Lower lobe of right lung (tissue), 2 donors: ENCODE data around the gene NOA1. TPM values are rescaled to one million over a fixed set of nuclear protein-coding genes. Genes with fewer than 3 reads are reported as not detected.

Source experiments
- ATAC-seq, 2 donors: fragments of 200-7000 bp; cut with Tn5 transposase; one replicate each; pipeline ENCODE4 v1.9.1; 2020 to 2022; ENCODE audit warnings: mild to moderate bottlenecking in 2 of 2, moderate library complexity in 2 of 2
- DNase-seq: peaks from one replicate; pipeline ENCODE4 v3.0.0-alpha.2; 2020
- H3K27ac ChIP-seq: fragments of 200-600 bp; one replicate; pipeline ENCODE4 v1.8.0; 2022
- H3K27me3 ChIP-seq: fragments of 200-600 bp; one replicate; pipeline ENCODE4 v1.8.0; 2022; ENCODE audit warnings: low read depth
- H3K36me3 ChIP-seq: fragments of 200-600 bp; one replicate; pipeline ENCODE4 v1.8.0; 2022; ENCODE audit warnings: mild to moderate bottlenecking
- H3K4me1 ChIP-seq: fragments of 200-600 bp; one replicate; pipeline ENCODE4 v1.8.0; 2022
- H3K4me3 ChIP-seq: fragments of 200-600 bp; one replicate; pipeline ENCODE4 v1.8.0; 2022; ENCODE audit warnings: mild to moderate bottlenecking
- H3K9me3 ChIP-seq: fragments of 200-600 bp; one replicate; pipeline ENCODE4 v1.8.0; 2022
- CTCF ChIP-seq: fragments of 200-600 bp; IDR thresholded peaks from one replicate; pipeline ENCODE4 v1.8.0; 2022; ENCODE audit warnings: antibody characterized with exemption, mild to moderate bottlenecking
- intact Hi-C: fragments of 100-400 bp; cut with DNase I; formaldehyde crosslinking; loops from one replicate; pipeline ENCODE4 v1.11.0; 2022
- total RNA-seq: library from RNA; stranded (reverse); fragmentation: NEBNext Ultra II Directional; extraction: Animal tissue kit (Norgen Biotek cat#: 25700); gene quantifications from one replicate; pipeline ENCODE4 v1.2.1, GENCODE V29; 2021
- donor health status: DM: no; HTN: yes; CAD: no; lungs with severe emphysema.

NOA1 gene
- total RNA-seq, 1 donor from 2014 or later: 14.9 TPM

DNA sequence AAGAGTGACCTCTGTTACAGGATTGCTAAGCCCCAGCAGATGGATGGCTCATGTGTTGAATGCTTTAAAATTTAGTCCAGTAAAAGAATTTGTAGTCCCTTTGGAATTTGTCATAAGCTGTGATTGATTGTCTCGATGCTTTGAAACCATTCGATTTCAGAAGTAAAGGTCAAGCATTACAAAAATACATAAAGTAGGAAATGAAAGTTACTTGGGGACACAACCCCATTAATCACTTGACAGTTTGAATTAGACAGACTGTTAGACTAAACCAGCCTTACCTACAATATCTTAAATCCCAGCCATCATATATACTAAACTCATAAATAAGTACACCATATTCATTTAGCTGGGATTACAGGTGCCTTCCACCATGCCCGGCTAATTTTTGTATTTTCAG, 63.1 kb downstream of the NOA1 start:
- Histone ChIP-seq H3K4me3 (no peak overlapping the region), H3K9me3 (no peaks in the 10 kb centered on the region), H3K36me3 (peaks cover 51% of the 10 kb centered on the region), H3K27me3 (no peaks in the 10 kb centered on the region), H3K4me1 (peaks cover 63% of the 10 kb centered on the region), H3K27ac (no peak overlapping the region)
- intact Hi-C loops: no loop called here
- no peak for TF ChIP-seq CTCF
- no peak for ATAC-seq
- no peak for DNase-seq

Other genes with a start within 250 kb of the NOA1 start
- gene SPINK2, start 155.9 kb downstream of the NOA1 start, total RNA-seq: not detected
- gene REST, start 69.7 kb downstream of the NOA1 start, total RNA-seq: 39.5 TPM
- 67.8 TPM for gene POLR2B, start 1.3 kb upstream of the NOA1 start, total RNA-seq
- gene IGFBP7, start 132.8 kb upstream of the NOA1 start, total RNA-seq: 322 TPM